Endothelial cell of umbilical vein (primary cell): ENCODE results near the gene MEOX2. TPM values are rescaled to one million over a fixed set of nuclear protein-coding genes. Genes with fewer than 3 reads are reported as not detected.

Experiments
- BruUV-seq: library from RNA; stranded (reverse); fragments of 400-500 nt; replicated peaks from 2 replicates; lab custom pipeline; 2021; lab: Mats Ljungman, UMichigan
- CTCF ChIA-PET: fragments of 300-600, 350-600 bp; sonication (Branson Sonifier 250); formaldehyde crosslinking; loops from one replicate; lab custom pipeline; 2021; ENCODE audit warnings: antibody characterized with exemption, inconsistent platforms; lab: Charles Lee
- POLR2A ChIA-PET: fragments of 300-600, 350-600 bp; sonication (Branson Sonifier 250); formaldehyde crosslinking; loops from one replicate; lab custom pipeline; 2021; ENCODE audit warnings: antibody characterized with exemption, inconsistent platforms; lab: Charles Lee
- DNase-seq: peaks from one replicate; pipeline ENCODE4 v3.0.0-alpha.2; 2011; ENCODE audit warnings: low read depth, low spot score
- FAIRE-seq: peaks from 2 replicates; lab custom pipeline; 2011; peaks lifted over from hg19 to GRCh38; lab: Jason Lieb, UNC
- H2AFZ ChIP-seq: 2 replicates; pipeline ENCODE4 v1.6.0; 2012; ENCODE audit warnings: low read depth, low read length, control low read depth, inconsistent platforms
- H3K27ac ChIP-seq: 2 replicates; pipeline ENCODE4 v1.5.1; 2011; ENCODE audit warnings: low read depth, mild to moderate bottlenecking, control low read depth, low read length, moderate library complexity; ENCODE audit not compliant: insufficient read depth
- H3K27me3 ChIP-seq, 2 experiments: 2 replicates each; pipeline versions ENCODE4 v1.6.0 to v1.6.1; 2011; ENCODE audit warnings: low read length in 2 of 2, mixed read lengths in 1 of 2; ENCODE audit not compliant: control insufficient read depth in 2 of 2, insufficient read depth in 2 of 2
- H3K36me3 ChIP-seq, 2 experiments: 2 replicates in 1 of 2; 3 replicates in 1 of 2; pipeline ENCODE4 v1.5.1; 2011; ENCODE audit warnings: low read length in 2 of 2, mild to moderate bottlenecking in 1 of 2, moderate library complexity in 1 of 2; ENCODE audit not compliant: control insufficient read depth in 2 of 2, insufficient read depth in 2 of 2; ENCODE audit errors: extremely low read depth in 1 of 2
- H3K4me1 ChIP-seq: 3 replicates; pipeline ENCODE4 v1.5.1; 2011; ENCODE audit warnings: mild to moderate bottlenecking, low read length; ENCODE audit not compliant: control insufficient read depth, insufficient read depth; ENCODE audit errors: extremely low read depth
- H3K4me2 ChIP-seq: 2 replicates; pipeline ENCODE4 v1.6.1; 2011; ENCODE audit warnings: low read length, control low read depth, mixed read lengths; ENCODE audit not compliant: insufficient read depth
- H3K4me3 ChIP-seq, 3 experiments: fragments of 200-600 bp in 1 of 3; sonication (generic), shearing (Covaris generic) in 1 of 3; replicated peaks in 1 of 3; 2 replicates each; pipeline ENCODE4 v1.5.1; 2011 to 2016; ENCODE audit warnings: control low read depth in 3 of 3, low read length in 3 of 3, mild to moderate bottlenecking in 2 of 3, inconsistent platforms in 1 of 3, low read depth in 1 of 3, moderate library complexity in 1 of 3; ENCODE audit not compliant: insufficient read depth in 1 of 3
- H3K79me2 ChIP-seq: 2 replicates; pipeline ENCODE4 v1.6.0; 2012; ENCODE audit warnings: low read length, inconsistent platforms; ENCODE audit not compliant: control insufficient read depth, insufficient read depth
- H3K9ac ChIP-seq: replicated peaks from 2 replicates; pipeline ENCODE3; 2011; ENCODE audit warnings: low read length, control low read depth; ENCODE audit not compliant: insufficient read depth; ENCODE audit errors: extremely low read depth
- H3K9me1 ChIP-seq: replicated peaks from 3 replicates; pipeline ENCODE4 v1.6.0; 2011; ENCODE audit warnings: mild to moderate bottlenecking, low read length; ENCODE audit not compliant: control insufficient read depth, insufficient read depth; ENCODE audit errors: extremely low read depth
- H3K9me3 ChIP-seq: replicated peaks from 2 replicates; pipeline ENCODE4 v1.5.1; 2012; ENCODE audit warnings: low read length, inconsistent platforms; ENCODE audit not compliant: control insufficient read depth, insufficient read depth
- H4K20me1 ChIP-seq: replicated peaks from 2 replicates; pipeline ENCODE3; 2011; ENCODE audit warnings: mild to moderate bottlenecking, low read length; ENCODE audit not compliant: control insufficient read depth, insufficient read depth; ENCODE audit errors: extremely low read depth
- EZH2 ChIP-seq: IDR thresholded peaks from 2 replicates; pipeline ENCODE4 v1.6.1; 2012; ENCODE audit warnings: borderline replicate concordance, low read depth, mild to moderate bottlenecking, moderate library complexity, low read length, inconsistent platforms; ENCODE audit not compliant: severe bottlenecking
- FOS ChIP-seq: IDR thresholded peaks from 2 replicates; pipeline ENCODE4 v1.6.1; 2011; ENCODE audit warnings: mild to moderate bottlenecking, low read length, moderate library complexity, borderline replicate concordance; ENCODE audit not compliant: insufficient read depth
- GATA2 ChIP-seq: IDR thresholded peaks from 2 replicates; pipeline ENCODE4 v1.7.0; 2011; ENCODE audit warnings: low read depth, mild to moderate bottlenecking, moderate library complexity, mixed read lengths, low read length; ENCODE audit not compliant: insufficient read length, insufficient read depth
- JUN ChIP-seq: IDR thresholded peaks from 2 replicates; pipeline ENCODE4 v1.6.1; 2011; ENCODE audit warnings: borderline replicate concordance, low read depth; ENCODE audit not compliant: insufficient read length, insufficient read depth
- MYC ChIP-seq: IDR thresholded peaks from one replicate; pipeline ENCODE4 v1.6.1; 2011; ENCODE audit warnings: mild to moderate bottlenecking, low read depth, low read length
- POLR2A ChIP-seq: IDR thresholded peaks from 2 replicates; pipeline ENCODE4 v1.6.1; 2012; ENCODE audit warnings: low read depth, mild to moderate bottlenecking, control low read depth, low read length
- POLR2AphosphoS5 ChIP-seq: IDR thresholded peaks from 2 replicates; pipeline ENCODE4 v1.6.1; 2012; ENCODE audit warnings: low read depth, mild to moderate bottlenecking, control low read depth, low read length, moderate library complexity; ENCODE audit not compliant: insufficient read depth
- dilution Hi-C: fragments of 300-500 bp; cut with MboI; formaldehyde crosslinking; loops from one replicate; pipeline ENCODE4 v1.15.0; 2019; ENCODE audit warnings: low sequenced_read_pairs; ENCODE audit not compliant: extremely low pct_ligation_motif_present
- intact Hi-C: fragments of 100-400 bp; cut with micrococcal nuclease; formaldehyde crosslinking; loops from one replicate; pipeline ENCODE4 v1.10.0; 2022
- polyA plus RNA-seq, 4 experiments: library from polyadenylated mRNA; depleted of rRNA in 3 of 4; stranded (reverse) in 3 of 4; unstranded in 1 of 4; fragments of >200 nt; gene quantifications; 2 replicates each; pipeline versions ENCODE4 v1.2.1 to v1.2.3, GENCODE V29; 2011 to 2012; ENCODE audit warnings: missing spikeins in 1 of 4
- total RNA-seq: library from RNA; stranded (reverse); gene quantifications from 2 replicates; pipeline ENCODE4 v1.2.3, GENCODE V29; 2021
- TF ChIP-seq, protein P1 (sequence below), 2 donors: IDR thresholded peaks; 1 replicate in 1 of 2; 2 replicates in 1 of 2; pipeline ENCODE4 v1.5.1; 2011; ENCODE audit warnings: low read length in 2 of 2, mild to moderate bottlenecking in 2 of 2, moderate library complexity in 2 of 2, control low read depth in 1 of 2, inconsistent platforms in 1 of 2, low read depth in 1 of 2; ENCODE audit not compliant: insufficient read depth in 1 of 2; ENCODE audit errors: extremely low read depth in 1 of 2
- TF ChIP-seq, protein P2 (sequence below): IDR thresholded peaks from 2 replicates; pipeline ENCODE4 v1.6.1; 2011; ENCODE audit not compliant: insufficient read depth, insufficient read length

MEOX2 gene
- total and polyA plus RNA-seq, 2 donors (not counting 3 experiments of a cell fraction or from before 2014, with no cell fraction given), result 11.6 to 45.1 TPM

DNA sequence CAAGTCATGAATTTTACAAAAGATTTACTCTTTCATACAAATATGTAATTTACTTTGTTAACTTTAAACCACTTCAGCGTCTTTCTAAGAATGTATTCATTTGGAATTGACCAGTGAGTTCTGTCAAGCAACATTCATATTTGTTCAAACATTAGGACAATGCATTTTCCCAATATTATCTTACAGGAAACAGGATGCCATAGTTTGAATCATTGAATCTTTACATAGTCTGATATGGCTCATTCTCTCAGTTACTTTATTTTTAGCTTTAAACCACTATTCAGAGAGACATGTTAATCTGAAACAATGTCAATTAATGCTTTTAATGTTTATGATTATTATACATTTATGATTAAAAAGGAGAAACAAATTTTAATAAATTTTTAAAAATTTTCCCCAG lies 21.1 kb upstream of the MEOX2 start:
- H3K9me3 ChIP-seq, result no peaks in the 10 kb centered on the region
- intact Hi-C loops, result no loop called here
- CTCF ChIA-PET, result interaction anchor here (0.7 to 4.9 kb wide), 7 partner anchors 12 to 390 kb away, joined by 3 to 41 read pairs (median 3); no protein-coding TSS in a partner anchor
- no peaks in the 10 kb centered on the region for H3K27me3 ChIP-seq
- POLR2A ChIA-PET, result no interaction called here
- H3K4me2 ChIP-seq, result peak overlapping the region; percentile 54
- peaks cover 36% of the 10 kb centered on the region for H3K4me1 ChIP-seq
- FAIRE-seq (peak; percentile 77), DNase-seq (peak; percentile 69)
- no peaks in the 10 kb centered on the region for H4K20me1 ChIP-seq
- H3K4me3 ChIP-seq, result no peak overlapping the region
- H2AFZ ChIP-seq, result no peak overlapping the region
- no peaks in the 10 kb centered on the region for H3K79me2 ChIP-seq
- peak; percentile 59 for TF ChIP-seq JUN
- TF ChIP-seq, protein P1, sequence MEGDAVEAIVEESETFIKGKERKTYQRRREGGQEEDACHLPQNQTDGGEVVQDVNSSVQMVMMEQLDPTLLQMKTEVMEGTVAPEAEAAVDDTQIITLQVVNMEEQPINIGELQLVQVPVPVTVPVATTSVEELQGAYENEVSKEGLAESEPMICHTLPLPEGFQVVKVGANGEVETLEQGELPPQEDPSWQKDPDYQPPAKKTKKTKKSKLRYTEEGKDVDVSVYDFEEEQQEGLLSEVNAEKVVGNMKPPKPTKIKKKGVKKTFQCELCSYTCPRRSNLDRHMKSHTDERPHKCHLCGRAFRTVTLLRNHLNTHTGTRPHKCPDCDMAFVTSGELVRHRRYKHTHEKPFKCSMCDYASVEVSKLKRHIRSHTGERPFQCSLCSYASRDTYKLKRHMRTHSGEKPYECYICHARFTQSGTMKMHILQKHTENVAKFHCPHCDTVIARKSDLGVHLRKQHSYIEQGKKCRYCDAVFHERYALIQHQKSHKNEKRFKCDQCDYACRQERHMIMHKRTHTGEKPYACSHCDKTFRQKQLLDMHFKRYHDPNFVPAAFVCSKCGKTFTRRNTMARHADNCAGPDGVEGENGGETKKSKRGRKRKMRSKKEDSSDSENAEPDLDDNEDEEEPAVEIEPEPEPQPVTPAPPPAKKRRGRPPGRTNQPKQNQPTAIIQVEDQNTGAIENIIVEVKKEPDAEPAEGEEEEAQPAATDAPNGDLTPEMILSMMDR (IDR thresholded peaks at IDR 0.05; ENCODE audit: extremely low read depth in 1 of 2, insufficient read depth in 1 of 2, low read depth in 1 of 2, low read length in 2 of 2), result no peak
- TF ChIP-seq, protein P2, sequence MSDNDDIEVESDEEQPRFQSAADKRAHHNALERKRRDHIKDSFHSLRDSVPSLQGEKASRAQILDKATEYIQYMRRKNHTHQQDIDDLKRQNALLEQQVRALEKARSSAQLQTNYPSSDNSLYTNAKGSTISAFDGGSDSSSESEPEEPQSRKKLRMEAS, result no peak
- no peak for TF ChIP-seq EZH2
- no peak for TF ChIP-seq POLR2A
- no peak for TF ChIP-seq MYC
- no peak for TF ChIP-seq POLR2AphosphoS5
- peak; percentile 49 for TF ChIP-seq GATA2
- peak; percentile 63 for TF ChIP-seq FOS
- BruUV-seq, result no TSS peak
- no peaks in the 10 kb centered on the region for H3K36me3 ChIP-seq
- no peak overlapping the region for H3K9ac ChIP-seq
- dilution Hi-C loops, result loop anchor here (25.0 kb wide), 2 partner anchors 145 to 395 kb away; partner anchors contain the start of gene AGMO
- peak overlapping the region; percentile 65 for H3K27ac ChIP-seq
- no peaks in the 10 kb centered on the region for H3K9me1 ChIP-seq
